ENCODE data around the gene VARS1. TPM values are rescaled to one million over a fixed set of nuclear protein-coding genes. Genes with fewer than 3 reads are reported as not detected.
"Not testable (repeated sequence)": the region's sequence is repeated elsewhere in the genome, so short reads cannot be mapped to it uniquely, and the experiment has no call there.

The VARS1 gene
- total RNA-seq, 1 experiment from 2014 or later = 124 TPM

GRCh38 chr6:31794294-31794865, 1.2 kb downstream of the VARS1 start:
- H3K79me2 ChIP-seq (ENCODE audit: low read depth) = peaks cover 50% of the 10 kb centered on the region
- H3K4me1 ChIP-seq (replicated peaks; ENCODE audit: insufficient read depth) = peaks cover 28% of the 10 kb centered on the region
- H3K9me3 ChIP-seq (ENCODE audit: insufficient read depth, low read depth) = no peaks in the 10 kb centered on the region
- H3K27ac ChIP-seq = peak overlapping the region; percentile 78
- no peak for TF ChIP-seq CTCF (conservative IDR thresholded peaks at IDR 0.05)
- no TSS peak for BruUV-seq (replicated peaks)
- peak overlapping the region; percentile 86 for H3K4me3 ChIP-seq
- no peak for DNase-seq
- CTCF ChIA-PET = interaction anchor here (0.5 kb wide), 1 partner anchor 391 kb away, joined by 12 read pairs; no protein-coding TSS in a partner anchor
- peaks cover 10% of the 10 kb centered on the region for H3K36me3 ChIP-seq (ENCODE audit: low read depth)
- POLR2A ChIA-PET (ENCODE audit: unreplicated experiment) = interaction anchor here (0.5 kb wide), 1 partner anchor 14 kb away, joined by 3 read pairs; no protein-coding TSS in a partner anchor
- peak overlapping the region; percentile 96 for H3K4me2 ChIP-seq
- H3K27me3 ChIP-seq (ENCODE audit: insufficient read depth, low read depth) = no peaks in the 10 kb centered on the region
- peaks cover 66% of the 10 kb centered on the region for H3F3A ChIP-seq (ENCODE audit: insufficient read depth, low read depth)
- intact Hi-C loops (cut with micrococcal nuclease; ENCODE audit: unreplicated experiment) = loop anchor here (2.0 kb wide), 1 partner anchor 18 kb away; the partner anchor contains the start of gene VWA7
- no peaks in the 10 kb centered on the region for H3K9me2 ChIP-seq (ENCODE audit: insufficient read depth)
- H2AFZ ChIP-seq = peak overlapping the region; percentile 35; the same call in 1 of the 2 replicates
- H4K20me1 ChIP-seq (ENCODE audit: insufficient read depth) = no peaks in the 10 kb centered on the region; the same call in 1 of the 2 replicates

- intact Hi-C loops (cut with micrococcal nuclease; ENCODE audit: unreplicated experiment) = loop anchor here (2.0 kb wide), 3 partner anchors 17 to 69 kb away; partner anchors contain the start of genes NEU1 and VWA7
- POLR2A ChIA-PET (ENCODE audit: unreplicated experiment) = not testable (repeated sequence)
Measured at GRCh38 chr6:31793927-31794245, 1.7 kb downstream of the VARS1 start.

GRCh38 chr6:31792761-31793171, 2.8 kb downstream of the VARS1 start:
- intact Hi-C loops (cut with micrococcal nuclease; ENCODE audit: unreplicated experiment) = loop anchor here (1.0 to 2.0 kb wide), 3 partner anchors 38 to 70 kb away; partner anchors contain the start of gene NEU1
- POLR2A ChIA-PET (ENCODE audit: unreplicated experiment) = interaction anchor here (0.7 kb wide), 1 partner anchor 46 kb away, joined by 4 read pairs; no protein-coding TSS in a partner anchor
- TF ChIP-seq EZH2 (IDR thresholded peaks at IDR 0.05; ENCODE audit: low read depth) = no peak
- no peak for TF ChIP-seq CTCF (conservative IDR thresholded peaks at IDR 0.05)
- CTCF ChIA-PET = no interaction called here
- no TSS peak for BruUV-seq (replicated peaks)
- H3K9me2 ChIP-seq (ENCODE audit: insufficient read depth) = no peaks in the 10 kb centered on the region
- peak overlapping the region; percentile 78 for H3K27ac ChIP-seq
- H4K20me1 ChIP-seq (ENCODE audit: insufficient read depth) = no peaks in the 10 kb centered on the region; the same call in 1 of the 2 replicates
- H3F3A ChIP-seq (ENCODE audit: insufficient read depth, low read depth) = peaks cover 59% of the 10 kb centered on the region
- peak overlapping the region; percentile 86 for H3K4me3 ChIP-seq
- peak overlapping the region; percentile 96 for H3K4me2 ChIP-seq
- DNase-seq = peak; percentile 76 to 94
- no peaks in the 10 kb centered on the region for H3K9me3 ChIP-seq (ENCODE audit: insufficient read depth, low read depth)
- peaks cover 28% of the 10 kb centered on the region for H3K4me1 ChIP-seq (replicated peaks; ENCODE audit: insufficient read depth)
- no peaks in the 10 kb centered on the region for H3K27me3 ChIP-seq (ENCODE audit: insufficient read depth, low read depth)
- H3K79me2 ChIP-seq (ENCODE audit: low read depth) = peaks cover 52% of the 10 kb centered on the region
- H3K36me3 ChIP-seq (ENCODE audit: low read depth) = peaks cover 15% of the 10 kb centered on the region
- H2AFZ ChIP-seq = peak overlapping the region; percentile 58; the same call in 1 of the 2 replicates

More at GRCh38 chr6:31793927-31794245, 1.7 kb downstream of the VARS1 start:
- peaks cover 66% of the 10 kb centered on the region for H3F3A ChIP-seq (ENCODE audit: insufficient read depth, low read depth)
- not testable (repeated sequence) for H3K9me3 ChIP-seq (ENCODE audit: insufficient read depth, low read depth); H3K9me2 ChIP-seq (ENCODE audit: insufficient read depth); BruUV-seq (replicated peaks); H2AFZ ChIP-seq; H4K20me1 ChIP-seq (ENCODE audit: insufficient read depth); H3K27me3 ChIP-seq (ENCODE audit: insufficient read depth, low read depth); DNase-seq
- H3K27ac ChIP-seq = peak overlapping the region; percentile 78
- H3K36me3 ChIP-seq (ENCODE audit: low read depth) = peaks cover 14% of the 10 kb centered on the region
- peak overlapping the region; percentile 96 for H3K4me2 ChIP-seq
- peaks cover 28% of the 10 kb centered on the region for H3K4me1 ChIP-seq (replicated peaks; ENCODE audit: insufficient read depth)
- H3K79me2 ChIP-seq (ENCODE audit: low read depth) = peaks cover 52% of the 10 kb centered on the region
- H3K4me3 ChIP-seq = peak overlapping the region; percentile 86
- CTCF ChIA-PET = interaction anchor here (0.7 kb wide), 1 partner anchor 111 kb away, joined by 7 read pairs; no protein-coding TSS in a partner anchor
